Mammary epithelial cell (primary cell): ENCODE results near the gene STON2.

Experiments
- EZH2 ChIP-seq: IDR thresholded peaks from 2 replicates; pipeline ENCODE4 v1.6.1; 2012; ENCODE audit warnings: low read length, inconsistent platforms, borderline replicate concordance
- TF ChIP-seq, protein P1 (sequence below), 2 donors: IDR thresholded peaks in 1 of 2; conservative IDR thresholded peaks in 1 of 2; 2 replicates each; pipeline ENCODE4 v1.5.1; 2011 to 2012; ENCODE audit warnings: inconsistent platforms in 2 of 2, low read length in 2 of 2, mild to moderate bottlenecking in 2 of 2, control low read depth in 1 of 2, low read depth in 1 of 2; ENCODE audit not compliant: insufficient read depth in 1 of 2; ENCODE audit errors: extremely low read depth in 1 of 2

- TF ChIP-seq, protein P1, sequence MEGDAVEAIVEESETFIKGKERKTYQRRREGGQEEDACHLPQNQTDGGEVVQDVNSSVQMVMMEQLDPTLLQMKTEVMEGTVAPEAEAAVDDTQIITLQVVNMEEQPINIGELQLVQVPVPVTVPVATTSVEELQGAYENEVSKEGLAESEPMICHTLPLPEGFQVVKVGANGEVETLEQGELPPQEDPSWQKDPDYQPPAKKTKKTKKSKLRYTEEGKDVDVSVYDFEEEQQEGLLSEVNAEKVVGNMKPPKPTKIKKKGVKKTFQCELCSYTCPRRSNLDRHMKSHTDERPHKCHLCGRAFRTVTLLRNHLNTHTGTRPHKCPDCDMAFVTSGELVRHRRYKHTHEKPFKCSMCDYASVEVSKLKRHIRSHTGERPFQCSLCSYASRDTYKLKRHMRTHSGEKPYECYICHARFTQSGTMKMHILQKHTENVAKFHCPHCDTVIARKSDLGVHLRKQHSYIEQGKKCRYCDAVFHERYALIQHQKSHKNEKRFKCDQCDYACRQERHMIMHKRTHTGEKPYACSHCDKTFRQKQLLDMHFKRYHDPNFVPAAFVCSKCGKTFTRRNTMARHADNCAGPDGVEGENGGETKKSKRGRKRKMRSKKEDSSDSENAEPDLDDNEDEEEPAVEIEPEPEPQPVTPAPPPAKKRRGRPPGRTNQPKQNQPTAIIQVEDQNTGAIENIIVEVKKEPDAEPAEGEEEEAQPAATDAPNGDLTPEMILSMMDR (conservative IDR thresholded peaks at IDR 0.05 in 1 of 2, IDR thresholded peaks at IDR 0.05 in 1 of 2; ENCODE audit: extremely low read depth in 1 of 2, insufficient read depth in 1 of 2, low read depth in 1 of 2, low read length in 2 of 2) = no peak
- no peak for TF ChIP-seq EZH2
Measured at GRCh38 chr14:81344481-81345160, 55.5 kb downstream of the STON2 start.
